Measurements from ENCODE around the gene KCTD16. TPM values are rescaled to one million over a fixed set of nuclear protein-coding genes. Genes with fewer than 3 reads are reported as not detected.

Gene KCTD16
- total and polyA plus RNA-seq, 2 experiments from 2014 or later = 0.02 to 0.76 TPM

GRCh38 chr5:144395704-144396103 lies 225.0 kb downstream of the KCTD16 start:
- H3K4me1 ChIP-seq (ENCODE audit: insufficient read depth) = no peaks in the 10 kb centered on the region
- H3K79me2 ChIP-seq (replicated peaks; ENCODE audit: insufficient read depth) = no peaks in the 10 kb centered on the region
- Mint-ChIP-seq H3K4me3 (no peak overlapping the region), H3K36me3 (ENCODE audit: low read depth) (no peaks in the 10 kb centered on the region), H3K27ac (no peak overlapping the region), H3K9me3 (no peaks in the 10 kb centered on the region), H3K27me3 (ENCODE audit: insufficient read depth, low read depth, poor library complexity) (no peaks in the 10 kb centered on the region), H3K4me1 (no peaks in the 10 kb centered on the region)
- no peaks in the 10 kb centered on the region for H4K20me1 ChIP-seq (replicated peaks; ENCODE audit: insufficient read depth)
- no peak overlapping the region for H3K4me2 ChIP-seq
- no peak overlapping the region for H2AFZ ChIP-seq
- no peaks in the 10 kb centered on the region for H3K36me3 ChIP-seq (ENCODE audit: insufficient read depth)
- H3K27me3 ChIP-seq (ENCODE audit: insufficient read depth) = no peaks in the 10 kb centered on the region
- ATAC-seq = no peak
- no peak overlapping the region for H3K4me3 ChIP-seq
- TF ChIP-seq JUNB (IDR thresholded peaks at IDR 0.05; ENCODE audit: unreplicated experiment) (no peak), NANOG (IDR thresholded peaks at IDR 0.05; ENCODE audit: borderline replicate concordance) (no peak), POLR2AphosphoS5 (IDR thresholded peaks at IDR 0.05; ENCODE audit: low read depth) (no peak), ZNF462 (CRISPR knock-in tag; IDR thresholded peaks at IDR 0.05) (no peak), ZNF114 (CRISPR knock-in tag; IDR thresholded peaks at IDR 0.05) (no peak), EZH2 (IDR thresholded peaks at IDR 0.05; ENCODE audit: low read depth, unreplicated experiment) (no peak), REST (IDR thresholded peaks at IDR 0.05; ENCODE audit: unreplicated experiment) (no peak), STAT1 (IDR thresholded peaks at IDR 0.05; ENCODE audit: unreplicated experiment) (no peak), EZH2phosphoT487 (IDR thresholded peaks at IDR 0.05; ENCODE audit: unreplicated experiment) (no peak), CTCF (conservative IDR thresholded peaks at IDR 0.05; ENCODE audit: low read depth in 2 of 2) (no peak), ZNF331 (CRISPR knock-in tag; IDR thresholded peaks at IDR 0.05; ENCODE audit: low read depth) (no peak)
- H3K27ac ChIP-seq (ENCODE audit: low read depth) = no peak overlapping the region
- no peaks in the 10 kb centered on the region for H3F3A ChIP-seq (replicated peaks; ENCODE audit: low read depth)
- no peak for DNase-seq (ENCODE audit: low spot score)
- H3K9me2 ChIP-seq (ENCODE audit: insufficient read depth) = no peaks in the 10 kb centered on the region
